Adipose tissue (tissue), 3 donors: ENCODE results near the gene SLC23A3. TPM values are rescaled to one million over a fixed set of nuclear protein-coding genes. Genes with fewer than 3 reads are reported as not detected.
A peak's percentile ranks its signal among the peaks of the same experiment; 100 is the strongest.
"Not testable (repeated sequence)": the region's sequence is repeated elsewhere in the genome, so short reads cannot be mapped to it uniquely, and the experiment has no call there.

Experiments
- H3K27ac ChIP-seq: one replicate; pipeline ENCODE4 v1.5.1; 2013; ENCODE audit warnings: low read depth, low read length
- WGBS, 3 donors: extraction: QIAGEN DNeasy Blood & Tissue Kit; methylation state at CpG; one replicate each; pipeline ENCODE4 v1.1.7; 2013; 5-methylcytosine and 5-hydroxymethylcytosine counted together
- polyA plus RNA-seq, 3 donors: library from polyadenylated mRNA; stranded (reverse); fragments of 200-250 nt; gene quantifications; one replicate each; pipeline ENCODE4 v1.2.3, GENCODE V29; 2013
- donor health status: healthy with polysubstance abuse.
- donor health status: Bipolar disorder and iron deficiency.
- donor health status: healthy.

SLC23A3 gene
- polyA plus RNA-seq, 3 donors, result 0.48 to 2.0 (median 0.64) TPM

GRCh38 chr2:219206328-219207133 lies 36.7 kb upstream of the SLC23A3 start, which contains the start of gene ZFAND2B:
TSS of gene ZFAND2B (plus strand) at chr2:219206782. CDS start at chr2:219206988, 206 bp downstream.
- H3K27ac ChIP-seq, result peak within 1 kb of the TSS; percentile 10
- WGBS, 3 donors, result 0 to 1% (median 0%) methylated on average over 64 to 76 of the region's 76 CpGs

GRCh38 chr2:219205981-219206327 lies 36.1 kb upstream of the SLC23A3 start:
- WGBS, 3 donors, result 9 to 21% (median 16%) methylated on average over 7 of the region's 7 CpGs
- H3K27ac ChIP-seq, result peak overlapping the region; percentile 10

- no peak overlapping the region for H3K27ac ChIP-seq
- 81 to 91% (median 87%) methylated on average over 5 of the region's 5 CpGs for WGBS, 3 donors
These were observed 35.3 kb upstream of the SLC23A3 start for GRCh38 chr2:219205165-219205538.

GRCh38 chr2:219204425-219205164 lies 34.8 kb upstream of the SLC23A3 start:
- 88 to 93% (median 92%) methylated on average over 7 of the region's 7 CpGs for WGBS, 3 donors
- no peak overlapping the region for H3K27ac ChIP-seq

- WGBS, 3 donors, result 76 to 93% (median 90%) methylated on average over 12 to 21 of the region's 21 CpGs
- not testable (repeated sequence) for H3K27ac ChIP-seq
These were observed 31.5 kb upstream of the SLC23A3 start for GRCh38 chr2:219201331-219201730.

- not testable (repeated sequence) for H3K27ac ChIP-seq
- WGBS, 3 donors, result 70 to 82% (median 76%) methylated on average over 24 to 25 of the region's 26 CpGs
These were observed 30.9 kb upstream of the SLC23A3 start for GRCh38 chr2:219200502-219201326.

GRCh38 chr2:219199470-219200211 lies 29.8 kb upstream of the SLC23A3 start:
- 78 to 84% (median 81%) methylated on average over 12 of the region's 12 CpGs for WGBS, 3 donors
- no peak overlapping the region for H3K27ac ChIP-seq

- H3K27ac ChIP-seq, result no peak overlapping the region
- WGBS, 3 donors, result 74 to 81% (median 77%) methylated on average over 5 of the region's 5 CpGs
These were observed 29.1 kb upstream of the SLC23A3 start for GRCh38 chr2:219198974-219199373.

GRCh38 chr2:219197388-219197787 lies 27.6 kb upstream of the SLC23A3 start:
- WGBS, 3 donors, result 86 to 95% (median 94%) methylated on average over 1 of the region's 1 CpG
- no peak overlapping the region for H3K27ac ChIP-seq

- WGBS, 3 donors, result 86 to 93% (median 90%) methylated on average over 7 of the region's 7 CpGs
These were observed 17.1 kb upstream of the SLC23A3 start for GRCh38 chr2:219186754-219187456.

GRCh38 chr2:219184121-219184520 lies 14.3 kb upstream of the SLC23A3 start:
- WGBS, 3 donors, result 96 to 100% (median 100%) methylated on average over 2 of the region's 2 CpGs
- H3K27ac ChIP-seq, result no peak overlapping the region

More at GRCh38 chr2:219186754-219187456, 17.1 kb upstream of the SLC23A3 start:
- H3K27ac ChIP-seq, result no peak overlapping the region

- 87 to 93% (median 90%) methylated on average over 6 of the region's 6 CpGs for WGBS, 3 donors
- H3K27ac ChIP-seq, result no peak overlapping the region
These were observed 13.4 kb upstream of the SLC23A3 start for GRCh38 chr2:219183151-219183772.

GRCh38 chr2:219182331-219183150 lies 12.7 kb upstream of the SLC23A3 start:
- WGBS, 3 donors, result 51 to 83% (median 61%) methylated on average over 8 of the region's 8 CpGs
- H3K27ac ChIP-seq, result no peak overlapping the region

- H3K27ac ChIP-seq, result no peak overlapping the region
- 88 to 100% (median 94%) methylated on average over 6 of the region's 6 CpGs for WGBS, 3 donors
These were observed 11.7 kb upstream of the SLC23A3 start for GRCh38 chr2:219181531-219181930.

GRCh38 chr2:219180961-219181360 lies 11.1 kb upstream of the SLC23A3 start:
- 91 to 93% (median 93%) methylated on average over 5 of the region's 5 CpGs for WGBS, 3 donors
- H3K27ac ChIP-seq, result no peak overlapping the region
